HEK293 (cell line): Measurements from ENCODE around the gene TENT4A.

Experiments
- CTCF ChIA-PET: fragments of 350-600 bp; formaldehyde crosslinking; extraction: SDS; loops from one replicate; lab custom pipeline; 2021; ENCODE audit warnings: antibody characterized with exemption; lab: Yijun Ruan, JAX
- POLR2A ChIA-PET: fragments of 300-600 bp; formaldehyde crosslinking; extraction: SDS; loops from one replicate; lab custom pipeline; 2020; ENCODE audit warnings: antibody characterized with exemption, inconsistent platforms; lab: Yijun Ruan, JAX
- H3K27ac ChIP-seq: fragments of 200-500 bp; sonication (Bioruptor generic); 2 replicates; pipeline ENCODE4 v1.5.1; 2014; ENCODE audit warnings: low read depth, low read length, control low read depth, inconsistent platforms; ENCODE audit errors: extremely low read depth
- H3K36me3 ChIP-seq, 2 experiments: fragments of 200-500 bp in 1 of 2; sonication (Bioruptor generic) in 1 of 2; 1 replicate in 1 of 2; 2 replicates in 1 of 2; pipeline ENCODE4 v1.5.1; 2014 to 2017; ENCODE audit warnings: inconsistent platforms in 2 of 2, low read length in 2 of 2; ENCODE audit not compliant: control insufficient read depth in 2 of 2, insufficient read depth in 1 of 2
- H3K4me1 ChIP-seq: fragments of 200-500 bp; sonication (Bioruptor generic); 2 replicates; pipeline ENCODE4 v1.5.1; 2014; ENCODE audit warnings: mild to moderate bottlenecking, low read length, inconsistent platforms; ENCODE audit not compliant: control insufficient read depth, insufficient read depth
- H3K4me3 ChIP-seq: 2 replicates; pipeline ENCODE4 v1.5.1; 2011; ENCODE audit warnings: low read depth, mild to moderate bottlenecking, control low read depth, low read length, moderate library complexity
- H3K9me3 ChIP-seq: fragments of 200-500 bp; sonication (Bioruptor generic); 2 replicates; pipeline ENCODE4 v1.5.1; 2014; ENCODE audit warnings: low read depth, low read length, inconsistent platforms; ENCODE audit not compliant: control insufficient read depth, insufficient read depth
- FEZF1 ChIP-seq: fragments of 450-650 bp; formaldehyde crosslinking; IDR thresholded peaks from 2 replicates; pipeline ENCODE4 v1.5.1; 2016; ENCODE audit warnings: missing biosample characterization, missing genetic modification characterization
- IKZF3 ChIP-seq: fragments of 450-650 bp; IDR thresholded peaks from 2 replicates; pipeline ENCODE4 v1.5.0; 2018; ENCODE audit warnings: missing biosample characterization, mild to moderate bottlenecking, missing genetic modification characterization, moderate library complexity
- INSM2 ChIP-seq: fragments of 450-650 bp; formaldehyde crosslinking; IDR thresholded peaks from 2 replicates; pipeline ENCODE4 v1.5.1; 2016; ENCODE audit warnings: missing biosample characterization, missing genetic modification characterization
- REST ChIP-seq: fragments of 450-650 bp; formaldehyde crosslinking; IDR thresholded peaks from 2 replicates; pipeline ENCODE4 v1.5.1; 2016; ENCODE audit warnings: missing biosample characterization, missing genetic modification characterization
- YY1 ChIP-seq: fragments of 450-650 bp; formaldehyde crosslinking; IDR thresholded peaks from 2 replicates; pipeline ENCODE4 v1.5.1; 2018; ENCODE audit warnings: missing biosample characterization, missing genetic modification characterization
- ZBTB1 ChIP-seq: fragments of 450-650 bp; formaldehyde crosslinking; IDR thresholded peaks from 2 replicates; pipeline ENCODE4 v1.5.1; 2016; ENCODE audit warnings: missing biosample characterization, missing genetic modification characterization
- ZFP37 ChIP-seq: fragments of 450-650 bp; formaldehyde crosslinking; IDR thresholded peaks from 2 replicates; pipeline ENCODE4 v1.5.1; 2016; ENCODE audit warnings: missing biosample characterization, missing genetic modification characterization
- ZFP41 ChIP-seq: fragments of 450-650 bp; formaldehyde crosslinking; IDR thresholded peaks from 2 replicates; pipeline ENCODE4 v1.5.1; 2016; ENCODE audit warnings: missing biosample characterization, missing genetic modification characterization, borderline replicate concordance
- ZNF10 ChIP-seq: fragments of 450-650 bp; formaldehyde crosslinking; IDR thresholded peaks from 2 replicates; pipeline ENCODE4 v1.5.1; 2017; ENCODE audit warnings: missing biosample characterization, missing genetic modification characterization
- ZNF239 ChIP-seq: fragments of 450-650 bp; formaldehyde crosslinking; IDR thresholded peaks from 2 replicates; pipeline ENCODE4 v1.5.1; 2016; ENCODE audit warnings: missing biosample characterization, missing genetic modification characterization
- ZNF473 ChIP-seq: fragments of 450-650 bp; formaldehyde crosslinking; IDR thresholded peaks from 2 replicates; pipeline ENCODE4 v1.5.1; 2017; ENCODE audit warnings: missing biosample characterization, missing genetic modification characterization
- ZNF513 ChIP-seq: fragments of 450-650 bp; IDR thresholded peaks from 2 replicates; pipeline ENCODE4 v1.5.1; 2018; ENCODE audit warnings: missing biosample characterization, missing genetic modification characterization
- ZNF549 ChIP-seq: fragments of 450-650 bp; IDR thresholded peaks from 2 replicates; pipeline ENCODE4 v1.5.1; 2018; ENCODE audit warnings: missing biosample characterization, missing genetic modification characterization, mild to moderate bottlenecking, inconsistent platforms, moderate library complexity
- ZNF639 ChIP-seq: fragments of 450-650 bp; formaldehyde crosslinking; IDR thresholded peaks from 2 replicates; pipeline ENCODE4 v1.5.1; 2016; ENCODE audit warnings: missing biosample characterization, missing genetic modification characterization
- ZNF658 ChIP-seq: fragments of 450-650 bp; formaldehyde crosslinking; IDR thresholded peaks from 2 replicates; pipeline ENCODE4; 2016; ENCODE audit warnings: missing biosample characterization, missing genetic modification characterization
- ZNF670 ChIP-seq: fragments of 450-650 bp; formaldehyde crosslinking; IDR thresholded peaks from 2 replicates; pipeline ENCODE4 v1.5.1; 2016; ENCODE audit warnings: missing biosample characterization, missing genetic modification characterization, low read depth
- ZNF777 ChIP-seq: fragments of 450-650 bp; formaldehyde crosslinking; IDR thresholded peaks from 2 replicates; pipeline ENCODE4 v1.5.1; 2017; ENCODE audit warnings: missing biosample characterization, missing genetic modification characterization, borderline replicate concordance
- ZNF785 ChIP-seq: fragments of 450-650 bp; formaldehyde crosslinking; IDR thresholded peaks from 2 replicates; pipeline ENCODE4 v1.5.1; 2016; ENCODE audit warnings: missing biosample characterization, missing genetic modification characterization
- ZNF837 ChIP-seq: fragments of 450-650 bp; formaldehyde crosslinking; IDR thresholded peaks from 2 replicates; pipeline ENCODE4 v1.5.1; 2016; ENCODE audit warnings: missing biosample characterization, missing genetic modification characterization
- ZNF843 ChIP-seq: fragments of 450-650 bp; formaldehyde crosslinking; IDR thresholded peaks from 2 replicates; pipeline ENCODE4 v1.5.1; 2016; ENCODE audit warnings: missing biosample characterization, missing genetic modification characterization
- ZSCAN16 ChIP-seq: fragments of 450-650 bp; formaldehyde crosslinking; IDR thresholded peaks from 2 replicates; pipeline ENCODE4 v1.5.1; 2016; ENCODE audit warnings: missing biosample characterization, missing genetic modification characterization
- TF ChIP-seq, protein P1 (sequence below): sonication (generic); formaldehyde crosslinking; IDR thresholded peaks from 2 replicates; pipeline ENCODE4 v1.8.1; 2022; ENCODE audit warnings: mild to moderate bottlenecking, moderate library complexity, missing genetic modification reagents
- TF ChIP-seq, protein P2 (sequence below): fragments of 450-650 bp; formaldehyde crosslinking; IDR thresholded peaks from 2 replicates; pipeline ENCODE4 v1.5.1; 2017; ENCODE audit warnings: missing biosample characterization, missing genetic modification characterization

Gene TENT4A

GRCh38 chr5:6755941-6756340, 42.7 kb downstream of the TENT4A start:
- Histone ChIP-seq H3K36me3 (peaks cover 50 to 81% of the 10 kb centered on the region in 2 experiments), H3K4me3 (no peak overlapping the region), H3K4me1 (no peaks in the 10 kb centered on the region), H3K9me3 (no peaks in the 10 kb centered on the region), H3K27ac (no peak overlapping the region)
- CTCF ChIA-PET = interaction anchor here (1.4 kb wide), 1 partner anchor 10 kb away, joined by 5 read pairs; no protein-coding TSS in a partner anchor
- POLR2A ChIA-PET = no interaction called here
- no peak for TF ChIP-seq ZFP41
- no peak for TF ChIP-seq ZBTB1
- TF ChIP-seq, protein P1, sequence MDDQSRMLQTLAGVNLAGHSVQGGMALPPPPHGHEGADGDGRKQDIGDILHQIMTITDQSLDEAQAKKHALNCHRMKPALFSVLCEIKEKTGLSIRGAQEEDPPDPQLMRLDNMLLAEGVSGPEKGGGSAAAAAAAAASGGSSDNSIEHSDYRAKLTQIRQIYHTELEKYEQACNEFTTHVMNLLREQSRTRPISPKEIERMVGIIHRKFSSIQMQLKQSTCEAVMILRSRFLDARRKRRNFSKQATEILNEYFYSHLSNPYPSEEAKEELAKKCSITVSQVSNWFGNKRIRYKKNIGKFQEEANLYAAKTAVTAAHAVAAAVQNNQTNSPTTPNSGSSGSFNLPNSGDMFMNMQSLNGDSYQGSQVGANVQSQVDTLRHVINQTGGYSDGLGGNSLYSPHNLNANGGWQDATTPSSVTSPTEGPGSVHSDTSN (CRISPR knock-in tag) = no peak
- no peak for TF ChIP-seq ZNF777 (tag by site-specific recombination)
- no peak for TF ChIP-seq ZNF549
- no peak for TF ChIP-seq REST
- no peak for TF ChIP-seq ZNF670 (tag by site-specific recombination)
- TF ChIP-seq ZSCAN16 (tag by site-specific recombination) = no peak
- TF ChIP-seq ZNF837 (tag by site-specific recombination) = no peak
- TF ChIP-seq IKZF3 (tag by site-specific recombination) = no peak
- TF ChIP-seq ZNF239 = no peak
- TF ChIP-seq ZNF10 = no peak
- no peak for TF ChIP-seq YY1 (tag by site-specific recombination)
- TF ChIP-seq ZNF473 (tag by site-specific recombination) = no peak
- TF ChIP-seq ZNF658 (tag by site-specific recombination) = no peak
- no peak for TF ChIP-seq ZNF843 (tag by site-specific recombination)

DNA sequence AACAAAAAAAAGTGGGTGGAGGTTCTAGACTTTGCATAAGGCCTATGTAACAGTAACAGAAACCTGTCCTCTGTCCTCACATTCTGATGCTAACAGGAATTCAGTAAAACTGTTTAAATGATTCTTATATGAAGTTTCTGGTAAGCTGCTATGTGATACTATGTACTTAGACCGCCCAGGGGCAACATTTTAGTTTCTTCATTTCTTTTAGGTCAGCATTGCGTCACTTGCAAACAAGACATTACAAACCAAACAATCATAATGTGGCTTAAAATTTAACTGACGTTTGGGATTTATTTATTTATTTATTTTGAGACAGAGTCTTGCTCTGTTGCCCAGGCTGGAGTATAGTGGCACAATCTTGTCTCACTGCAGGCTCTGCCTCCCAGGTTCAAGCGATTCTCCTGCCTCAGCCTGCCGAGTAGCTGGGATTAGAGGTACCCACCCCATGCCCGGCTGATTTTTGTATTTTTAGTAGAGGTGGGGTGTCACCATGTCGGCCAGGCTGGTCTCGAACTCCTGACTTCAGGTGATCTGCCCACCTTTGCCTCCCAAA, 44.3 kb downstream of the TENT4A start:
- Histone ChIP-seq H3K9me3 (no peaks in the 10 kb centered on the region), H3K4me3 (no peak overlapping the region), H3K27ac (no peak overlapping the region), H3K36me3 (peaks cover 41 to 68% of the 10 kb centered on the region in 2 experiments), H3K4me1 (no peaks in the 10 kb centered on the region)
- POLR2A ChIA-PET = no interaction called here
- CTCF ChIA-PET = interaction anchor here (0.6 to 1.6 kb wide), 4 partner anchors 8 to 1266 kb away, joined by 3 to 7 read pairs (median 4); no protein-coding TSS in a partner anchor
- TF ChIP-seq ZNF785 = no peak
- TF ChIP-seq ZNF639 (tag by site-specific recombination) = no peak
- TF ChIP-seq INSM2 (tag by site-specific recombination) = no peak
- TF ChIP-seq, protein P1 (CRISPR knock-in tag) = no peak
- no peak for TF ChIP-seq FEZF1
- no peak for TF ChIP-seq ZFP37 (tag by site-specific recombination)
- no peak for TF ChIP-seq ZNF513 (tag by site-specific recombination)
- TF ChIP-seq, protein P2, sequence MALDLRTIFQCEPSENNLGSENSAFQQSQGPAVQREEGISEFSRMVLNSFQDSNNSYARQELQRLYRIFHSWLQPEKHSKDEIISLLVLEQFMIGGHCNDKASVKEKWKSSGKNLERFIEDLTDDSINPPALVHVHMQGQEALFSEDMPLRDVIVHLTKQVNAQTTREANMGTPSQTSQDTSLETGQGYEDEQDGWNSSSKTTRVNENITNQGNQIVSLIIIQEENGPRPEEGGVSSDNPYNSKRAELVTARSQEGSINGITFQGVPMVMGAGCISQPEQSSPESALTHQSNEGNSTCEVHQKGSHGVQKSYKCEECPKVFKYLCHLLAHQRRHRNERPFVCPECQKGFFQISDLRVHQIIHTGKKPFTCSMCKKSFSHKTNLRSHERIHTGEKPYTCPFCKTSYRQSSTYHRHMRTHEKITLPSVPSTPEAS = no peak
